K562 (cell line): ENCODE results near the gene TTC28. TPM values are rescaled to one million over a fixed set of nuclear protein-coding genes. Genes with fewer than 3 reads are reported as not detected.

ENCODE experiments used
- ATAC-seq: fragments of 200-7000 bp; cut with Tn5 transposase; 3 replicates; pipeline ENCODE4 v1.9.1; 2020; ENCODE audit warnings: moderate library complexity
- BruUV-seq: library from RNA; stranded (reverse); fragments of 400-500 nt; replicated peaks from 2 replicates; lab custom pipeline; 2021; lab: Mats Ljungman, UMichigan
- CTCF ChIA-PET: fragments of 300-600 bp; formaldehyde crosslinking; extraction: SDS; loops from one replicate; lab custom pipeline; 2021; ENCODE audit warnings: low intra/inter-chr PET ratio; lab: Yijun Ruan, JAX
- POLR2A ChIA-PET: fragments of 300-600, 350-650 bp; sonication (Branson Sonifier 250); formaldehyde crosslinking; extraction: SDS; loops from one replicate; lab custom pipeline; 2021; ENCODE audit warnings: antibody characterized with exemption, inconsistent platforms; lab: Yijun Ruan, JAX
- DNase-seq, 4 experiments: peaks; one replicate each; pipeline versions ENCODE4 v3.0.0 to v3.0.0-alpha.2; 2011 to 2018; ENCODE audit warnings: low spot score in 3 of 4, mixed read lengths in 3 of 4; ENCODE audit errors: extremely low read depth in 1 of 4
- FAIRE-seq: peaks from 2 replicates; lab custom pipeline; 2011; peaks lifted over from hg19 to GRCh38; lab: Jason Lieb, UNC
- H2AFZ ChIP-seq: 2 replicates; pipeline ENCODE4 v1.6.0; 2011; ENCODE audit warnings: low read depth, low read length, control low read depth, inconsistent platforms
- H3K27ac ChIP-seq: fragments of 200-600 bp; 3 replicates; pipeline ENCODE4 v1.8.0; 2011; ENCODE audit warnings: low read depth, mild to moderate bottlenecking, control low read depth, inconsistent platforms, low read length, moderate library complexity, mixed read lengths; ENCODE audit errors: extremely low read depth
- H3K27me3 ChIP-seq, 2 experiments: fragments of 300-600 bp in 1 of 2; 2 replicates in 1 of 2; 3 replicates in 1 of 2; pipeline versions ENCODE4 v1.6.0 to v1.8.0; 2011; ENCODE audit warnings: inconsistent platforms in 2 of 2, low read length in 2 of 2, mild to moderate bottlenecking in 1 of 2, mixed read lengths in 1 of 2, moderate library complexity in 1 of 2; ENCODE audit not compliant: control insufficient read depth in 2 of 2, insufficient read depth in 2 of 2
- H3K36me3 ChIP-seq: fragments of 300-600 bp; 3 replicates; pipeline ENCODE4 v1.8.0; 2011; ENCODE audit warnings: mild to moderate bottlenecking, low read length, inconsistent platforms; ENCODE audit not compliant: control insufficient read depth, insufficient read depth
- H3K4me1 ChIP-seq, 2 experiments: fragments of 200-600 bp in 1 of 2; replicated peaks in 1 of 2; 2 replicates in 1 of 2; 3 replicates in 1 of 2; pipeline versions ENCODE4 v1.5.1 to v1.8.0; 2011; ENCODE audit warnings: inconsistent platforms in 2 of 2, low read length in 2 of 2, mild to moderate bottlenecking in 1 of 2, mixed read lengths in 1 of 2, moderate library complexity in 1 of 2; ENCODE audit not compliant: control insufficient read depth in 2 of 2, insufficient read depth in 2 of 2
- H3K4me2 ChIP-seq: 2 replicates; pipeline ENCODE4 v1.6.1; 2011; ENCODE audit warnings: low read length, control low read depth, inconsistent platforms, mixed read lengths; ENCODE audit not compliant: insufficient read depth
- H3K4me3 ChIP-seq: fragments of 200-600 bp; sonication (generic), shearing (Covaris generic); 2 replicates; pipeline ENCODE4 v1.5.1; 2016; ENCODE audit warnings: control low read depth, inconsistent platforms
- H3K79me2 ChIP-seq: fragments of 200-600 bp; 3 replicates; pipeline ENCODE4 v1.8.0; 2011; ENCODE audit warnings: low read length, inconsistent platforms; ENCODE audit not compliant: control insufficient read depth, insufficient read depth
- H3K9ac ChIP-seq, 2 experiments: 2 replicates each; pipeline versions ENCODE4 v1.6.0 to v1.6.1; 2011; ENCODE audit warnings: low read depth in 2 of 2, low read length in 2 of 2, control low read depth in 1 of 2, inconsistent platforms in 1 of 2, mild to moderate bottlenecking in 1 of 2, mixed read lengths in 1 of 2; ENCODE audit not compliant: insufficient read depth in 1 of 2
- H3K9me1 ChIP-seq: one replicate; pipeline ENCODE4 v1.6.0; 2011; ENCODE audit warnings: inconsistent platforms, mild to moderate bottlenecking, low read length, moderate library complexity; ENCODE audit not compliant: control insufficient read depth, insufficient read depth
- H3K9me3 ChIP-seq: replicated peaks from 2 replicates; pipeline ENCODE4 v1.5.1; 2011; ENCODE audit warnings: low read depth, low read length, inconsistent platforms; ENCODE audit not compliant: control insufficient read depth, insufficient read depth
- H4K20me1 ChIP-seq: replicated peaks from 2 replicates; pipeline ENCODE4 v1.6.1; 2011; ENCODE audit warnings: low read length, inconsistent platforms, mixed read lengths; ENCODE audit not compliant: control insufficient read depth, insufficient read depth
- FOXA1 ChIP-seq: fragments of 450-650 bp; IDR thresholded peaks from 2 replicates; pipeline ENCODE4 v1.6.1; 2016; ENCODE audit warnings: mild to moderate bottlenecking, borderline replicate concordance
- GABPB1 ChIP-seq: sonication (generic); formaldehyde crosslinking; IDR thresholded peaks from 2 replicates; pipeline ENCODE4 v1.8.0; 2022; ENCODE audit warnings: mild to moderate bottlenecking, missing genetic modification reagents
- HLTF ChIP-seq: fragments of 450-650 bp; IDR thresholded peaks from 2 replicates; pipeline ENCODE4 v1.6.1; 2016
- HNRNPH1 ChIP-seq: fragments of 200-400 bp; formaldehyde crosslinking; optimal IDR thresholded peaks from 2 replicates; pipeline ENCODE3; 2017; ENCODE audit warnings: low read depth, mild to moderate bottlenecking, low read length, moderate library complexity
- MXI1 ChIP-seq: IDR thresholded peaks from 2 replicates; pipeline ENCODE4 v1.6.1; 2011; ENCODE audit warnings: low read depth, mild to moderate bottlenecking, improper control_type of control experiment, low read length
- POLR3A ChIP-seq: IDR thresholded peaks from 2 replicates; pipeline ENCODE4 v1.6.1; 2011; ENCODE audit warnings: borderline replicate concordance, mild to moderate bottlenecking, moderate library complexity; ENCODE audit not compliant: insufficient read length, insufficient read depth; ENCODE audit errors: extremely low read depth
- POU5F1 ChIP-seq: fragments of 150-350 bp; IDR thresholded peaks from 2 replicates; pipeline ENCODE4 v1.6.1; 2014; ENCODE audit warnings: borderline replicate concordance, low read length, low read depth, mild to moderate bottlenecking; ENCODE audit not compliant: partially characterized antibody
- SIX5 ChIP-seq, 2 experiments: IDR thresholded peaks; 2 replicates each; pipeline ENCODE4 v1.6.1; 2011; ENCODE audit warnings: low read length in 2 of 2, borderline replicate concordance in 1 of 2, low read depth in 1 of 2, mild to moderate bottlenecking in 1 of 2, moderate library complexity in 1 of 2; ENCODE audit not compliant: insufficient read depth in 1 of 2
- TCF3 ChIP-seq: sonication (generic); formaldehyde crosslinking; IDR thresholded peaks from 2 replicates; pipeline ENCODE4 v1.4.0; 2020; ENCODE audit warnings: mild to moderate bottlenecking, missing genetic modification reagents
- TEAD4 ChIP-seq, 2 experiments: sonication (generic) in 1 of 2; formaldehyde crosslinking in 1 of 2; IDR thresholded peaks; 2 replicates each; pipeline versions ENCODE4 v1.6.1 to v1.8.0; 2012 to 2022; ENCODE audit warnings: borderline replicate concordance in 1 of 2, inconsistent platforms in 1 of 2, low read length in 1 of 2, mild to moderate bottlenecking in 1 of 2, missing genetic modification reagents in 1 of 2
- ZBTB17 ChIP-seq: fragments of 450-650 bp; formaldehyde crosslinking; IDR thresholded peaks from 2 replicates; pipeline ENCODE4 v1.4.0; 2020; ENCODE audit warnings: mild to moderate bottlenecking
- ZBTB34 ChIP-seq: fragments of 250-450 bp; sonication (Bioruptor Pico); IDR thresholded peaks from 2 replicates; pipeline ENCODE4 v1.8.0; 2021; ENCODE audit warnings: mild to moderate bottlenecking, moderate library complexity
- ZFX ChIP-seq: sonication (generic); formaldehyde crosslinking; IDR thresholded peaks from 2 replicates; pipeline ENCODE4 v1.8.0; 2022; ENCODE audit warnings: mild to moderate bottlenecking, missing genetic modification reagents, moderate library complexity
- ZNF639 ChIP-seq, 2 experiments: fragments of 200-800 bp in 1 of 2; sonication (Bioruptor generic) in 1 of 2; sonication (generic) in 1 of 2; formaldehyde crosslinking in 1 of 2; IDR thresholded peaks in 1 of 2; conservative IDR thresholded peaks in 1 of 2; 2 replicates each; pipeline versions ENCODE4 v1.5.0 to v1.6.1; 2016 to 2020; ENCODE audit warnings: missing compliant biosample characterization in 1 of 2, missing genetic modification characterization in 1 of 2, missing genetic modification reagents in 1 of 2
- ZZZ3 ChIP-seq: fragments of 450-650 bp; IDR thresholded peaks from 2 replicates; pipeline ENCODE4 v1.6.1; 2016; ENCODE audit warnings: antibody characterized with exemption, mild to moderate bottlenecking, moderate library complexity
- WGBS: fragments of 100-300 bp; shearing (Covaris generic); methylation state at CpG from one replicate; pipeline ENCODE4 v1.1.6; 2016; ENCODE audit warnings: low coverage, mixed read lengths; ENCODE audit not compliant: insufficient coverage; ENCODE audit errors: missing lambda C conversion rate; 5-methylcytosine and 5-hydroxymethylcytosine counted together
- in situ Hi-C: fragments of 300-500 bp; cut with MboI; formaldehyde crosslinking; loops from 4 replicates; pipeline ENCODE4 v1.15.0; 2018; ENCODE audit warnings: inconsistent platforms, mixed read lengths
- intact Hi-C: fragments of 100-400 bp; cut with micrococcal nuclease; formaldehyde crosslinking; loops from 2 replicates; pipeline ENCODE4 v1.14.2; 2022
- polyA plus RNA-seq, 8 experiments: library from polyadenylated mRNA; depleted of rRNA in 4 of 8; stranded (reverse) in 5 of 8; unstranded in 3 of 8; fragments of >200 nt; fragmentation: Nextera tagmentation in 2 of 8; fragmentation: Illumina TruSeq in 1 of 8; extraction: Ambion mirVana in 2 of 8; extraction: Trizol in 1 of 8; gene quantifications; 2 replicates each; pipeline versions ENCODE4 v1.2.1 to v1.2.3, GENCODE V29; 2011 to 2014; ENCODE audit warnings: inconsistent platforms in 1 of 8, missing spikeins in 1 of 8
- total RNA-seq, 7 experiments: library from RNA; depleted of rRNA in 6 of 7; stranded (reverse); fragments of >200 nt in 6 of 7; fragmentation: Illumina TruSeq in 2 of 7; extraction: Trizol in 2 of 7; gene quantifications; 2 replicates each; pipeline versions ENCODE4 v1.2.1 to v1.2.3, GENCODE V29; 2011 to 2021; ENCODE audit warnings: low replicate concordance in 1 of 7

The TTC28 gene
- total and polyA plus RNA-seq, 9 of the 15 experiments (the other 6 are each of a cell fraction or from before 2014, with no cell fraction given) = 0.22 to 10.7 (median 3.1) TPM

- no peaks in the 10 kb centered on the region for H4K20me1 ChIP-seq
- H3K9me1 ChIP-seq = peaks cover 3% of the 10 kb centered on the region
- no peak overlapping the region for H3K27ac ChIP-seq
- no peaks in the 10 kb centered on the region for H3K36me3 ChIP-seq
- no peak overlapping the region for H2AFZ ChIP-seq
- no peak overlapping the region for H3K4me3 ChIP-seq
- intact Hi-C loops (no loop called here), in situ Hi-C loops (loop anchor here (25.0 kb wide), 2 partner anchors 606 to 1256 kb away; no protein-coding TSS in a partner anchor)
- FAIRE-seq (no peak), ATAC-seq (no peak), DNase-seq (no peak)
- no peaks in the 10 kb centered on the region for H3K9me3 ChIP-seq
- H3K79me2 ChIP-seq = no peaks in the 10 kb centered on the region
- BruUV-seq = no TSS peak
- peak overlapping the region in 1 of 2 experiments; percentile 26; a peak in 1 of 4 replicates for H3K9ac ChIP-seq
- 64% methylated on average over 5 of the region's 8 CpGs for WGBS
- POLR2A ChIA-PET = interaction anchor here (0.8 kb wide), 1 partner anchor 14 kb away, joined by 3 read pairs; no protein-coding TSS in a partner anchor
- H3K4me1 ChIP-seq = peaks cover 0 to 6% of the 10 kb centered on the region in 2 experiments; a peak in 2 of 5 replicates
- TF ChIP-seq ZZZ3 = no peak
- TF ChIP-seq HLTF = no peak
- TF ChIP-seq TEAD4 (IDR thresholded peaks at IDR 0.05; ENCODE audit: low read length) = no peak
- TF ChIP-seq TEAD4 (CRISPR knock-in tag; IDR thresholded peaks at IDR 0.05; ENCODE audit: borderline replicate concordance) = no peak
- TF ChIP-seq ZFX (CRISPR knock-in tag) = no peak
- no peak for TF ChIP-seq POLR3A
- no peak for TF ChIP-seq GABPB1 (CRISPR knock-in tag)
- TF ChIP-seq ZBTB34 (CRISPR knock-in tag) = no peak
- TF ChIP-seq ZNF639 (CRISPR knock-in tag; conservative IDR thresholded peaks at IDR 0.05 in 1 of 2, IDR thresholded peaks at IDR 0.05 in 1 of 2) = no peak
- no peak for TF ChIP-seq MXI1
- TF ChIP-seq POU5F1 = no peak
- TF ChIP-seq ZBTB17 (CRISPR knock-in tag) = no peak
- no peak for TF ChIP-seq SIX5 (IDR thresholded peaks at IDR 0.05; ENCODE audit: borderline replicate concordance in 1 of 2, insufficient read depth in 1 of 2, low read depth in 1 of 2, low read length in 2 of 2)
- TF ChIP-seq TCF3 (CRISPR knock-in tag) = no peak
- TF ChIP-seq HNRNPH1 = no peak
- no peak for TF ChIP-seq FOXA1
- no peak overlapping the region for H3K4me2 ChIP-seq
- CTCF ChIA-PET = interaction anchor here (2.3 kb wide), 1 partner anchor 576 kb away, joined by 25 read pairs; no protein-coding TSS in a partner anchor
- H3K27me3 ChIP-seq = no peaks in the 10 kb centered on the region
Observed at GRCh38 chr22:28018461-28018927, 661.1 kb downstream of the TTC28 start.
